ENCODE results near the gene TTC21B. TPM values are rescaled to one million over a fixed set of nuclear protein-coding genes. Genes with fewer than 3 reads are reported as not detected.
"Not testable (repeated sequence)": the region's sequence is repeated elsewhere in the genome, so short reads cannot be mapped to it uniquely, and the experiment has no call there.

Gene TTC21B
- 17.8 TPM for polyA plus RNA-seq
- long read RNA-seq, donor 1, full-length matches to known transcripts, result 1 of 1 reads
- long read RNA-seq, donor 1, partial matches to known transcripts, result 0 of 1 reads
- long read RNA-seq, donor 1, other reads (novel, unspliced or antisense), result 0 of 1 reads
- long read RNA-seq, donor 2, result 0 reads
- long read RNA-seq, donor 3, result 0 reads
- long read RNA-seq, donor 4, result 0 reads
- long read RNA-seq, donor 5, full-length matches to known transcripts, result 1 of 1 reads
- long read RNA-seq, donor 5, partial matches to known transcripts, result 0 of 1 reads
- long read RNA-seq, donor 5, other reads (novel, unspliced or antisense), result 0 of 1 reads
- long read RNA-seq, donor 6, result 0 reads
- long read RNA-seq, donor 7, result 0 reads
- long read RNA-seq, donor 8, full-length matches to known transcripts, result 1 of 6 reads
- long read RNA-seq, donor 8, partial matches to known transcripts, result 5 of 6 reads
- long read RNA-seq, donor 8, other reads (novel, unspliced or antisense), result 0 of 6 reads
- long read RNA-seq, donor 9, result 0 reads
- long read RNA-seq, donor 10, full-length matches to known transcripts, result 1 of 1 reads
- long read RNA-seq, donor 10, partial matches to known transcripts, result 0 of 1 reads
- long read RNA-seq, donor 10, other reads (novel, unspliced or antisense), result 0 of 1 reads
- long read RNA-seq, donor 11, full-length matches to known transcripts, result 1 of 1 reads
- long read RNA-seq, donor 11, partial matches to known transcripts, result 0 of 1 reads
- long read RNA-seq, donor 11, other reads (novel, unspliced or antisense), result 0 of 1 reads

GRCh38 chr2:165953655-165954606, at the start of gene TTC21B:
TTC21B (minus strand) TSS chr2:165953776; CDS start chr2:165953705, 71 bp downstream.
- Histone ChIP-seq H3K4me1 (ENCODE audit: control insufficient read depth, insufficient read depth, low read length) (peaks cover 12% of the 10 kb centered on the region), H3K27me3 (ENCODE audit: control insufficient read depth, insufficient read depth, low read length) (no peaks in the 10 kb centered on the region), H3K36me3 (ENCODE audit: control insufficient read depth, insufficient read depth, low read length) (no peaks in the 10 kb centered on the region), H3K4me3 (ENCODE audit: low read length) (peak within 1 kb of the TSS; percentile 76), H3K9me3 (ENCODE audit: control insufficient read depth, low read depth, low read length) (peaks cover 4% of the 10 kb centered on the region), H3K27ac (ENCODE audit: low read length) (peak within 1 kb of the TSS; percentile 86)
- DNase-seq, result peak; percentile 91 to 98
- WGBS (ENCODE audit: insufficient coverage, low lambda C conversion rate), result 0% methylated on average over 1 of the region's 55 CpGs

- Histone ChIP-seq H3K36me3 (ENCODE audit: control insufficient read depth, insufficient read depth, low read length) (no peaks in the 10 kb centered on the region), H3K9me3 (ENCODE audit: control insufficient read depth, low read depth, low read length) (no peaks in the 10 kb centered on the region), H3K4me3 (ENCODE audit: low read length) (no peak overlapping the region), H3K27ac (ENCODE audit: low read length) (no peak overlapping the region), H3K4me1 (ENCODE audit: control insufficient read depth, insufficient read depth, low read length) (no peaks in the 10 kb centered on the region), H3K27me3 (ENCODE audit: control insufficient read depth, insufficient read depth, low read length) (no peaks in the 10 kb centered on the region)
- no peak for DNase-seq
- no CpG with 5 or more reads among the region's 2 CpGs for WGBS (ENCODE audit: insufficient coverage, low lambda C conversion rate)
Observed at GRCh38 chr2:166000401-166000800, 46.8 kb upstream of the TTC21B start.

- H3K27me3 ChIP-seq (ENCODE audit: control insufficient read depth, insufficient read depth, low read length), result no peaks in the 10 kb centered on the region
- H3K36me3 ChIP-seq (ENCODE audit: control insufficient read depth, insufficient read depth, low read length), result no peaks in the 10 kb centered on the region
- no peak for DNase-seq
Observed at GRCh38 chr2:165990846-165991245, 37.3 kb upstream of the TTC21B start.

GRCh38 chr2:165989851-165990250, 36.3 kb upstream of the TTC21B start:
- H3K4me3 ChIP-seq (ENCODE audit: low read length), result no peak overlapping the region
- DNase-seq, result no peak
- H3K27ac ChIP-seq (ENCODE audit: low read length), result no peak overlapping the region
- H3K36me3 ChIP-seq (ENCODE audit: control insufficient read depth, insufficient read depth, low read length), result no peaks in the 10 kb centered on the region
- no peaks in the 10 kb centered on the region for H3K27me3 ChIP-seq (ENCODE audit: control insufficient read depth, insufficient read depth, low read length)
- H3K9me3 ChIP-seq (ENCODE audit: control insufficient read depth, low read depth, low read length), result no peaks in the 10 kb centered on the region
- no peaks in the 10 kb centered on the region for H3K4me1 ChIP-seq (ENCODE audit: control insufficient read depth, insufficient read depth, low read length)
- 40% methylated on average over 1 of the region's 1 CpG for WGBS (ENCODE audit: insufficient coverage, low lambda C conversion rate)

More at GRCh38 chr2:165990846-165991245, 37.3 kb upstream of the TTC21B start:
- no peaks in the 10 kb centered on the region for H3K9me3 ChIP-seq (ENCODE audit: control insufficient read depth, low read depth, low read length)
- H3K4me3 ChIP-seq (ENCODE audit: low read length), result no peak overlapping the region
- no peaks in the 10 kb centered on the region for H3K4me1 ChIP-seq (ENCODE audit: control insufficient read depth, insufficient read depth, low read length)
- no peak overlapping the region for H3K27ac ChIP-seq (ENCODE audit: low read length)

- no peaks in the 10 kb centered on the region for H3K36me3 ChIP-seq (ENCODE audit: control insufficient read depth, insufficient read depth, low read length)
- no peaks in the 10 kb centered on the region for H3K4me1 ChIP-seq (ENCODE audit: control insufficient read depth, insufficient read depth, low read length)
- no peaks in the 10 kb centered on the region for H3K9me3 ChIP-seq (ENCODE audit: control insufficient read depth, low read depth, low read length)
- no peak overlapping the region for H3K4me3 ChIP-seq (ENCODE audit: low read length)
- H3K27ac ChIP-seq (ENCODE audit: low read length), result no peak overlapping the region
- no peaks in the 10 kb centered on the region for H3K27me3 ChIP-seq (ENCODE audit: control insufficient read depth, insufficient read depth, low read length)
- no peak for DNase-seq
Observed at GRCh38 chr2:165985120-165985519, 31.5 kb upstream of the TTC21B start.

GRCh38 chr2:165972161-165972560, 18.6 kb upstream of the TTC21B start:
- not testable (repeated sequence) for H3K27ac ChIP-seq (ENCODE audit: low read length); H3K4me3 ChIP-seq (ENCODE audit: low read length); H3K9me3 ChIP-seq (ENCODE audit: control insufficient read depth, low read depth, low read length); H3K4me1 ChIP-seq (ENCODE audit: control insufficient read depth, insufficient read depth, low read length); H3K27me3 ChIP-seq (ENCODE audit: control insufficient read depth, insufficient read depth, low read length); DNase-seq; H3K36me3 ChIP-seq (ENCODE audit: control insufficient read depth, insufficient read depth, low read length)

GRCh38 chr2:165970663-165971062, 17.1 kb upstream of the TTC21B start:
- H3K9me3 ChIP-seq (ENCODE audit: control insufficient read depth, low read depth, low read length), result no peaks in the 10 kb centered on the region
- H3K4me3 ChIP-seq (ENCODE audit: low read length), result no peak overlapping the region
- no peak for DNase-seq
- H3K27me3 ChIP-seq (ENCODE audit: control insufficient read depth, insufficient read depth, low read length), result no peaks in the 10 kb centered on the region
- WGBS (ENCODE audit: insufficient coverage, low lambda C conversion rate), result no CpG with 5 or more reads among the region's 1 CpG
- no peaks in the 10 kb centered on the region for H3K4me1 ChIP-seq (ENCODE audit: control insufficient read depth, insufficient read depth, low read length)
- no peaks in the 10 kb centered on the region for H3K36me3 ChIP-seq (ENCODE audit: control insufficient read depth, insufficient read depth, low read length)
- no peak overlapping the region for H3K27ac ChIP-seq (ENCODE audit: low read length)

GRCh38 chr2:165969227-165969626, 15.7 kb upstream of the TTC21B start:
- H3K4me3 ChIP-seq (ENCODE audit: low read length), result no peak overlapping the region
- no peaks in the 10 kb centered on the region for H3K36me3 ChIP-seq (ENCODE audit: control insufficient read depth, insufficient read depth, low read length)
- H3K9me3 ChIP-seq (ENCODE audit: control insufficient read depth, low read depth, low read length), result no peaks in the 10 kb centered on the region
- no peaks in the 10 kb centered on the region for H3K27me3 ChIP-seq (ENCODE audit: control insufficient read depth, insufficient read depth, low read length)
- H3K27ac ChIP-seq (ENCODE audit: low read length), result no peak overlapping the region
- WGBS (ENCODE audit: insufficient coverage, low lambda C conversion rate), result 83% methylated on average over 1 of the region's 2 CpGs
- no peak for DNase-seq
- no peaks in the 10 kb centered on the region for H3K4me1 ChIP-seq (ENCODE audit: control insufficient read depth, insufficient read depth, low read length)

- Histone ChIP-seq H3K36me3 (ENCODE audit: control insufficient read depth, insufficient read depth, low read length) (no peaks in the 10 kb centered on the region), H3K9me3 (ENCODE audit: control insufficient read depth, low read depth, low read length) (no peaks in the 10 kb centered on the region), H3K4me3 (ENCODE audit: low read length) (no peak overlapping the region), H3K27ac (ENCODE audit: low read length) (no peak overlapping the region), H3K27me3 (ENCODE audit: control insufficient read depth, insufficient read depth, low read length) (no peaks in the 10 kb centered on the region), H3K4me1 (ENCODE audit: control insufficient read depth, insufficient read depth, low read length) (no peaks in the 10 kb centered on the region)
- no CpG with 5 or more reads among the region's 3 CpGs for WGBS (ENCODE audit: insufficient coverage, low lambda C conversion rate)
- no peak for DNase-seq
Observed at GRCh38 chr2:165967746-165968145, 14.2 kb upstream of the TTC21B start.

- no CpG with 5 or more reads among the region's 4 CpGs for WGBS (ENCODE audit: insufficient coverage, low lambda C conversion rate)
- DNase-seq, result no peak
- peaks cover 3% of the 10 kb centered on the region for H3K9me3 ChIP-seq (ENCODE audit: control insufficient read depth, low read depth, low read length)
- no peaks in the 10 kb centered on the region for H3K4me1 ChIP-seq (ENCODE audit: control insufficient read depth, insufficient read depth, low read length)
- H3K36me3 ChIP-seq (ENCODE audit: control insufficient read depth, insufficient read depth, low read length), result no peaks in the 10 kb centered on the region
- no peaks in the 10 kb centered on the region for H3K27me3 ChIP-seq (ENCODE audit: control insufficient read depth, insufficient read depth, low read length)
- H3K4me3 ChIP-seq (ENCODE audit: low read length), result no peak overlapping the region
- H3K27ac ChIP-seq (ENCODE audit: low read length), result no peak overlapping the region
Observed at GRCh38 chr2:165961818-165962217, 8.2 kb upstream of the TTC21B start.

Measured in large intestine (tissue), 12 donors.